GM12878 (cell line): ENCODE data around the gene GIMAP8. TPM values are rescaled to one million over a fixed set of nuclear protein-coding genes. Genes with fewer than 3 reads are reported as not detected.

ENCODE experiments used
- ATAC-seq: fragments of 200-7000 bp; cut with Tn5 transposase; 3 replicates; pipeline ENCODE4 v1.9.1; 2020; ENCODE audit warnings: mild to moderate bottlenecking, moderate library complexity
- BruUV-seq: library from RNA; stranded (reverse); fragments of 400-500 nt; replicated peaks from 2 replicates; lab custom pipeline; 2021; lab: Mats Ljungman, UMichigan
- CTCF ChIA-PET: fragments of 300-600 bp; sonication (Branson Sonifier 250); formaldehyde crosslinking; extraction: SDS; loops from one replicate; lab custom pipeline; 2021; ENCODE audit warnings: inconsistent platforms; lab: Yijun Ruan, JAX
- POLR2A ChIA-PET: fragments of 350-600 bp; formaldehyde crosslinking; extraction: SDS; loops from one replicate; lab custom pipeline; 2021; ENCODE audit warnings: inconsistent platforms; lab: Charles Lee
- RAD21 ChIA-PET: fragments of 300-600 bp; sonication (Branson Sonifier 250); formaldehyde crosslinking; loops from one replicate; lab custom pipeline; 2023; ENCODE audit warnings: antibody characterized with exemption; ENCODE audit not compliant: unreplicated experiment; lab: Charles Lee
- SMC1A ChIA-PET: fragments of 300-600 bp; sonication (Branson Sonifier 250); formaldehyde crosslinking; loops from one replicate; lab custom pipeline; 2023; ENCODE audit not compliant: unreplicated experiment, uncharacterized antibody; lab: Charles Lee
- DNase-seq: peaks from one replicate; pipeline ENCODE4 v3.0.0-alpha.2; 2011; ENCODE audit warnings: low read depth, low spot score
- FAIRE-seq: peaks from 3 replicates; lab custom pipeline; 2011; peaks lifted over from hg19 to GRCh38; lab: Jason Lieb, UNC
- H2AFZ ChIP-seq: 2 replicates; pipeline ENCODE4 v1.6.0; 2011; ENCODE audit warnings: low read depth, low read length, control low read depth; ENCODE audit not compliant: control insufficient read depth
- H3K27ac ChIP-seq: 2 replicates; pipeline ENCODE4 v1.5.1; 2011; ENCODE audit warnings: control low read depth; ENCODE audit not compliant: control insufficient read depth, insufficient read depth
- H3K27me3 ChIP-seq, 2 experiments: replicated peaks in 1 of 2; 2 replicates each; pipeline versions ENCODE4 v1.6.0 to v1.6.1; 2011; ENCODE audit warnings: low read length in 1 of 2; ENCODE audit not compliant: control insufficient read depth in 2 of 2, insufficient read depth in 2 of 2
- H3K36me3 ChIP-seq, 2 experiments: 2 replicates each; pipeline ENCODE4 v1.5.1; 2011; ENCODE audit warnings: low read length in 1 of 2; ENCODE audit not compliant: control insufficient read depth in 2 of 2, insufficient read depth in 2 of 2
- H3K4me1 ChIP-seq: 2 replicates; pipeline ENCODE4 v1.6.1; 2011; ENCODE audit warnings: mild to moderate bottlenecking, low read length, moderate library complexity, mixed read lengths; ENCODE audit not compliant: control insufficient read depth, insufficient read depth
- H3K4me2 ChIP-seq: 2 replicates; pipeline ENCODE4 v1.6.0; 2011; ENCODE audit warnings: control low read depth; ENCODE audit not compliant: control insufficient read depth, insufficient read depth
- H3K4me3 ChIP-seq: fragments of 200-600 bp; sonication (generic); 2 replicates; pipeline ENCODE4 v1.5.1; 2016
- H3K79me2 ChIP-seq: 2 replicates; pipeline ENCODE4 v1.6.0; 2011; ENCODE audit warnings: low read length; ENCODE audit not compliant: control insufficient read depth, insufficient read depth
- H3K9ac ChIP-seq: 2 replicates; pipeline ENCODE4 v1.8.0; 2011; ENCODE audit warnings: low read length, control low read depth, mixed read lengths; ENCODE audit not compliant: control insufficient read depth, insufficient read depth
- H3K9me3 ChIP-seq: replicated peaks from 3 replicates; pipeline ENCODE4 v1.5.1; 2011; ENCODE audit warnings: mild to moderate bottlenecking, low read length; ENCODE audit not compliant: control insufficient read depth, insufficient read depth
- H4K20me1 ChIP-seq: 2 replicates; pipeline ENCODE4 v1.6.0; 2011; ENCODE audit not compliant: control insufficient read depth, insufficient read depth
- BCLAF1 ChIP-seq: fragments of 450-650 bp; IDR thresholded peaks from 2 replicates; pipeline ENCODE4 v1.6.1; 2017; ENCODE audit warnings: antibody characterized with exemption, mild to moderate bottlenecking, moderate library complexity
- CHD2 ChIP-seq: IDR thresholded peaks from 2 replicates; pipeline ENCODE4 v1.6.1; 2011; ENCODE audit warnings: low read depth, low read length, improper control_type of control experiment, borderline replicate concordance
- CUX1 ChIP-seq: IDR thresholded peaks from 2 replicates; pipeline ENCODE4 v1.6.1; 2012; ENCODE audit warnings: improper control_type of control experiment, low read depth, low read length; ENCODE audit not compliant: insufficient replicate concordance
- E4F1 ChIP-seq: fragments of 450-650 bp; IDR thresholded peaks from 2 replicates; pipeline ENCODE4 v1.6.1; 2018; ENCODE audit warnings: borderline replicate concordance, mild to moderate bottlenecking; ENCODE audit not compliant: partially characterized antibody
- EGR1 ChIP-seq, 2 experiments: IDR thresholded peaks; 1 replicate in 1 of 2; 2 replicates in 1 of 2; pipeline ENCODE4 v1.6.1; 2011 to 2012; ENCODE audit warnings: low read depth in 2 of 2, low read length in 2 of 2, borderline replicate concordance in 1 of 2, mild to moderate bottlenecking in 1 of 2, moderate library complexity in 1 of 2
- ETV6 ChIP-seq, 2 experiments: fragments of 450-650 bp in 1 of 2; IDR thresholded peaks in 1 of 2; conservative IDR thresholded peaks in 1 of 2; 2 replicates each; pipeline ENCODE4 v1.6.1; 2014; ENCODE audit warnings: antibody characterized with exemption in 1 of 2, borderline replicate concordance in 1 of 2, low read depth in 1 of 2, mild to moderate bottlenecking in 1 of 2, moderate library complexity in 1 of 2
- HDAC2 ChIP-seq: fragments of 200-600 bp; sonication (generic); IDR thresholded peaks from 2 replicates; pipeline ENCODE4 v1.6.1; 2017
- IKZF1 ChIP-seq: fragments of 450-650 bp; conservative IDR thresholded peaks from 2 replicates; pipeline ENCODE4 v1.6.1; 2017; ENCODE audit warnings: antibody characterized with exemption, mild to moderate bottlenecking
- PML ChIP-seq: IDR thresholded peaks from 2 replicates; pipeline ENCODE4 v1.6.1; 2012; ENCODE audit warnings: low read length, inconsistent platforms
- TCF3 ChIP-seq: IDR thresholded peaks from 2 replicates; pipeline ENCODE4 v1.6.1; 2012; ENCODE audit warnings: low read depth, mild to moderate bottlenecking, low read length, borderline replicate concordance; ENCODE audit not compliant: insufficient read depth
- WGBS: methylation state at CpG from one replicate; pipeline ENCODE4 v1.1.6; 2016; ENCODE audit warnings: low lambda C conversion rate; ENCODE audit not compliant: insufficient replicate concordance, insufficient coverage; ENCODE audit errors: missing lambda C conversion rate; 5-methylcytosine and 5-hydroxymethylcytosine counted together
- in situ Hi-C: fragments of 300-500 bp; cut with MboI; formaldehyde crosslinking; loops from 9 replicates; pipeline ENCODE4 v1.14.3; 2018; ENCODE audit warnings: mixed read lengths
- intact Hi-C: fragments of 100-400 bp; cut with micrococcal nuclease; formaldehyde crosslinking; loops from one replicate; pipeline ENCODE4 v1.14.2; 2022; ENCODE audit not compliant: unreplicated experiment
- polyA plus RNA-seq, 11 experiments: library from polyadenylated mRNA; depleted of rRNA in 4 of 11; unstranded in 6 of 11; stranded (reverse) in 5 of 11; fragments of >200 nt; fragmentation: Nextera tagmentation in 4 of 11; fragmentation: Illumina TruSeq in 1 of 11; extraction: Ambion mirVana in 4 of 11; extraction: Trizol in 1 of 11; gene quantifications; 1 replicate in 1 of 11; 2 replicates in 10 of 11; pipeline versions ENCODE4 v1.2.1 to v1.2.3, GENCODE V29; 2011 to 2016; ENCODE audit warnings: inconsistent platforms in 2 of 11, missing spikeins in 2 of 11, low read depth in 1 of 11
- total RNA-seq, 4 experiments: library from RNA; depleted of rRNA in 3 of 4; stranded (reverse); fragments of >200 nt in 3 of 4; fragmentation: Illumina TruSeq in 1 of 4; extraction: Trizol in 1 of 4; gene quantifications; 2 replicates each; pipeline versions ENCODE4 v1.2.1 to v1.2.3, GENCODE V29; 2013 to 2021

GIMAP8 gene
- total and polyA plus RNA-seq, 10 of the 15 experiments (the other 5 are each of a cell fraction or from before 2014, with no cell fraction given), result 0.66 to 9.7 (median 4.7) TPM

- TF ChIP-seq BCLAF1 (no peak), E4F1 (no peak), EGR1 (IDR thresholded peaks at IDR 0.05; ENCODE audit: borderline replicate concordance in 1 of 2, low read depth in 2 of 2, low read length in 2 of 2) (no peak), IKZF1 (no peak), HDAC2 (no peak)
Observed at GRCh38 chr7:150463461-150463860, 13.0 kb downstream of the GIMAP8 start (continued).

- ChIA-PET CTCF (interaction anchor here (0.6 to 1.2 kb wide), 2 partner anchors 13 to 186 kb away, joined by 3 read pairs; no protein-coding TSS in a partner anchor), POLR2A (no interaction called here), RAD21 (no interaction called here), SMC1A (interaction anchor here (0.9 kb wide), 1 partner anchor 19 kb away, joined by 3 read pairs; no protein-coding TSS in a partner anchor)
- H3K27me3 ChIP-seq, result no peaks in the 10 kb centered on the region
- TF ChIP-seq CUX1 (no peak), ETV6 (conservative IDR thresholded peaks at IDR 0.05 in 1 of 2, IDR thresholded peaks at IDR 0.05 in 1 of 2; ENCODE audit: borderline replicate concordance in 1 of 2, low read depth in 1 of 2) (no peak), TCF3 (no peak), CHD2 (no peak), PML (no peak)
- WGBS, result 48% methylated on average over 1 of the region's 1 CpG
- H4K20me1 ChIP-seq, result no peaks in the 10 kb centered on the region
- no peak overlapping the region for H3K9ac ChIP-seq
- intact Hi-C loops (no loop called here), in situ Hi-C loops (no loop called here)
- no peak overlapping the region for H3K4me3 ChIP-seq
- H3K4me1 ChIP-seq, result no peaks in the 10 kb centered on the region
- H3K4me2 ChIP-seq, result no peak overlapping the region
- DNase-seq, result no peak
- H2AFZ ChIP-seq, result no peak overlapping the region
- no peak overlapping the region for H3K27ac ChIP-seq
- peaks cover 5% of the 10 kb centered on the region; the same call in 2 of the 3 replicates for H3K9me3 ChIP-seq
- ATAC-seq, result no peak
- BruUV-seq, result no TSS peak
- H3K36me3 ChIP-seq, result peaks cover 0 to 2% of the 10 kb centered on the region in 2 experiments; a peak in 1 of 4 replicates
- FAIRE-seq, result no peak
- no peaks in the 10 kb centered on the region for H3K79me2 ChIP-seq
Observed at GRCh38 chr7:150464962-150465361, 14.5 kb downstream of the GIMAP8 start.
